ENCODE measurements around the gene FMNL1.

DNA sequence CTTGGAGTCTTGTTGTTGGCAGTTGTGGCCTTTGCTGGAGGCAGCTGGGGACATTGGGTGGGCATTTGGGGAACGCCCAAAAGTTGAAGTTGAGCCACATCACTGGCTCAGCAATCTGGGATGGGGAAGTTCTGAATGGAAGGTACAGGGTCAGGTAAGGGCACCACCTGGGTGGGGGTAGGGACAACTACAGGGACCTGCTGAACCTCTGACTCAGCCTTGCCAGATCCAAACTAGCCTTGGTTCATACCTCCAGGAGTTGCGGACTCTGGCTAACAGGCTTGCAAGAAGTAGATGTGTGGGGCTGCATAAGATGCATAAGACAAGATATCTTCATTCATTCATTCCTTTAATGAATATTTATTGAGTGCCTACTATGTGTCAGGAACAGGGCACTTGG is 16.0 kb downstream of the FMNL1 start:
- TF ChIP-seq, protein P1, sequence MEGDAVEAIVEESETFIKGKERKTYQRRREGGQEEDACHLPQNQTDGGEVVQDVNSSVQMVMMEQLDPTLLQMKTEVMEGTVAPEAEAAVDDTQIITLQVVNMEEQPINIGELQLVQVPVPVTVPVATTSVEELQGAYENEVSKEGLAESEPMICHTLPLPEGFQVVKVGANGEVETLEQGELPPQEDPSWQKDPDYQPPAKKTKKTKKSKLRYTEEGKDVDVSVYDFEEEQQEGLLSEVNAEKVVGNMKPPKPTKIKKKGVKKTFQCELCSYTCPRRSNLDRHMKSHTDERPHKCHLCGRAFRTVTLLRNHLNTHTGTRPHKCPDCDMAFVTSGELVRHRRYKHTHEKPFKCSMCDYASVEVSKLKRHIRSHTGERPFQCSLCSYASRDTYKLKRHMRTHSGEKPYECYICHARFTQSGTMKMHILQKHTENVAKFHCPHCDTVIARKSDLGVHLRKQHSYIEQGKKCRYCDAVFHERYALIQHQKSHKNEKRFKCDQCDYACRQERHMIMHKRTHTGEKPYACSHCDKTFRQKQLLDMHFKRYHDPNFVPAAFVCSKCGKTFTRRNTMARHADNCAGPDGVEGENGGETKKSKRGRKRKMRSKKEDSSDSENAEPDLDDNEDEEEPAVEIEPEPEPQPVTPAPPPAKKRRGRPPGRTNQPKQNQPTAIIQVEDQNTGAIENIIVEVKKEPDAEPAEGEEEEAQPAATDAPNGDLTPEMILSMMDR (IDR thresholded peaks at IDR 0.05), result no peak
- TF ChIP-seq POLR2A (IDR thresholded peaks at IDR 0.05), result no peak
